HL-60/S4 treated with phorbol 12-myristate 13-acetate at 8.2 ng/mL for 4 days and 3 days (cell line): ENCODE results near the gene GLIS2.

Source experiments
- in situ Hi-C: fragments of 300-500 bp; cut with MboI; formaldehyde crosslinking; loops from 2 replicates; pipeline ENCODE4 v1.15.0; 2022; ENCODE audit warnings: low sequenced_read_pairs

Gene GLIS2

DNA sequence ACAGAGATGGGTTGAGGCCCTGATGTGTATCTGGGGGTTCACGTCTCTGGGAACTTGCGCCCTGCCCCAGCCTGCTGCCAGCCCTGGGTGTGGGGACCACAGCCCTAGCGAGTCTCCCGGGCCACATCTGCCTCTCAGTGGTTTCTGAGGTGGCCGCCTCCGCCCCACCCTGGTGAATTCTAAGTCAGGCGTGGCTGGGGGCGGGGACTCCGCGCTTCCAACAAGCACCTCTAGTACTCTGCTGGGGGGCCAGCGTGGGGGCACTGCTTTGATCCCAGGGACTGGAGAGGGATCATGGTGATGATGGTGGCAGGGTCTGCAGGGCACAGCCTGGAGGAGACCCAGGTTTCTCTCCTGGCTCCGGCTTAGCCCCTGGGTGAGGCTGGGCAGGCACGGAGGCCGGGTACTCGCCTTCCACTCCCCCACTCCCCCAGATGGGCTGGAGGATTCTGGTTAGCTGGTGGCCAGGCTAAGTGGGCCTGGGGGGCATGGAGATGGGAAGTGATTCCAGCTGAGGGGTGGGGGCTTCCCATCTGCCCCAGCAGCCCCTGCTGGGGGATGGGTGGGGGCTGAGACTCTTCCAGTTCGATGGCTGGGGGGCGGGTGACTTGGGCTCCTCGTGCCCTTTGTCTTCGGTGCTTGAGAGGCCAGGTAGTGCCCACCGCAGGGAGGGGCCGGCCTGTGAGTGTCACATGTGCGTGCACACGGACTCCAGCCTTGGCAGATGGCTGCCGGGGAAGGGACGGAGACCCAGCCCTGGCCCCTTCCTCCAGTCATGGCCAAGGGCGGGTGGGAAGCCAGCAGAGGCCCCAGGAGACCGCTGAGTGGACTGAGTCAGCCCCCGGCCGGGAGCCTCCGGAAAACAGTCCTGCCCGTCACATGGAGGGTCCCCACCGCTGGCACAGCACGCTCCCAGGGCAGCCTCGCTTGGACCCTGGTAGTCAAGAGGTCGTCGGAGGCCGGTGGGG, 3.9 kb downstream of the GLIS2 start:
- in situ Hi-C loops, result no loop called here

DNA sequence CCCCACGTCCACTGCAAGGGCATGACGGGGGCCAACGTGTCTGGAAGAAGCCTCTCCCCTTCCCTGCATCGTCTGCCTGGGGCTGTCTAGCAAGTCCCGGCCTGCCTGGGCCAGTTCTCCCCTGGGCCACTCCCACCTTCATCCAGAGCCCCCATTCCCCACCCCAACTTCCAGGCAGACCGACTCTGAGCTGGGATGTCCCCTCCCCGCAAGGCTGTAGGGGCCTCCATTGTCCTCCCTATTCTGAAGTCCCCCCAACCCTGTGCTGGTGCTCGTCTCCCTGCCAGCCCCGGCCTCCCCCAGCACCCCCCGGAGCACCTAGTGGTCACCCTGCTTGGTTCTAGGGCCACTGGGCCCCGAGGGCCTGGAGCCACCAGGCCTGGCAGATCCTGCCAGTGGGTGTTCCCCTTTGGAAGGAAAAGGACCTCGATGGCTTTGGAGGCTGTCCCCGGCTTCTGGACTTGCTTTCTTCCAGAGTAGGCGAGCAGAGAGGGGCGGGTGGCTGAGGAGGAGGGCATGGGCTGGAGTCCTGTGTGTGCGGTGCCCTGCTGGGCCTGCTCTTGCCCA, 4.8 kb downstream of the GLIS2 start:
- in situ Hi-C loops, result no loop called here

DNA sequence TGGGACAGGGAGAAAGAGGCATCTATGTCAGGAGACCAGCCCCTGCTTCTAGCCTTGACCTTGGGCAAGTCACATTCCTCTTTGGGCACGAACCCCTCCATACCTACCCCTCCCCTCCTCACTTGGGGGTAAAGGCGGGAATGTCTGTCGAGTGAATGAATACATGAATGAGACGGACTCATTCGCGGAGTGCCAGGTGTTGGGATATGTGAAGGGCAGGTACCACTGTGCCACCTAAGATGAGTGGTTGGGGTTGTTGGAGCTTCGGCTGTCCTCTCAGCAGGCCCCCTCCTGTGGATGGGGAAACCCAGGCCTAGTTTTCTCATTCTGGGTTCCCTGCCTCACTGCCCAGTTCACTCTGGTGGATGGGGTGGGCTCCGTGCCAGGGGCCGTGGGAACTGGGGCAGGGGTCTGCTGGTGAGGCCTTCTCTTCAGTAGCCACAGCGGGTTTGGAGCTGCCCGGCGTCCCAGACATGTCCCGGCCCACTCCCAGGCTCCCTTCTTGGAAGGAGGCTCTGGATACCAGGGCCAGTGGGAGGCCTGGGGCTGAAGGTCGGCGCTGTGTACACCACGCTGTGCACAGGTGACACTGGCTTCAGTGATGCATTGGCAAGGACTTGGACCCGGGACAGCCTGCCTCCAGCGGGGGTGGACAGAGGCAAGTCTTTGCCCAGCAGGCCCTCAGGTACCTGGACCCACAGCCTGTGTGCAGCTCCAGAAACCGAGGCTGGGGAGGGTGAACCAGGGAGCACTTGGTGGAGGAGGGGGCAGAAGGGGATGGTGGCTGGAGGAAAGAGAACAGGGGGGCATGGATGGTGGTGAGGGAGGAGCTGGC, 5.6 kb downstream of the GLIS2 start:
- in situ Hi-C loops, result no loop called here

DNA sequence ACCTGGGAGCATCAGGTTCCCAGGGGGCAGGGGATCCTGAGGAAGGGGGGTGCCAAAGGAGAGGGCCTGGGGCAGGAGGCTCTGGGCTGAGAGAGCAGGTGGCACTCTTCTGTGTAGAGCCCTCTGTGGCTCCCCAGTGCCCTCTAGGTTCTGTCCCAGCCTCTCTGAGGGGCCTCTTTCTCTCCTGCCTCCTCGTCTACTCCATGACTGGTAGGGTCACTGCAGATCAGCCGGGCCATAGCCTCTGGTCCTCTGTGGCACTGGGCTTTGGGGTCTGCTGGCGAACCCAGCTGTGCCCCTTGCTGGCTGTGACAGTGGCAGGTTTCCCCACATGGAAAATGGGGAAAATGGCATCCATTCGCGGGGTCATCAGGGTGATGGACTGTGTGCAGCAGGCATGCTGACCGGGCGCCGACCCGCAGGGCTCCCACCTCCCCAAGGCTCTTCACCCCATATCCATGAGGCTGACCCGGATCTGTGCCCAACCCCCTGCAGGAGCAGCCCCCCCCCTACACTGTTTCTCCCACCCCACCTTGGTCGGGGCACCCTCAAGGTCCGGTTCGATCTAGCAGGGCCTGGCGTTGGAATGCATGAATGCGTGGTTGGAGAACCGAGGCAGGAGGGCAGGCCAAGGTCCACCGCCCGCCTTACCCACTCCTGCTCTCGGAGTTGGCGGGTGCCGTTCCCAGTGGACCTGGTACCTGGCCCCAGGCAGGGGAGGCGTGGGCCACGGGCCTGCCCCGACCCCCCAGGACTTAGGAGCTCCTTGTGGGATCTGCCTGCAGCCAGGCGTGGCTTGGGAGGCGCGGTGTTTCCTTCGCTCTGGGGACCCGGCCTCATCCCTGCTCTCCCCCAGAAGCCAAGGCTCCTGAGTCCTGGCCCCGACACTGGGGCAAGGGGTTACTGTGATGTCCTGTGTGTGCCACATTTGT, 6.5 kb downstream of the GLIS2 start:
- in situ Hi-C loops, result no loop called here

DNA sequence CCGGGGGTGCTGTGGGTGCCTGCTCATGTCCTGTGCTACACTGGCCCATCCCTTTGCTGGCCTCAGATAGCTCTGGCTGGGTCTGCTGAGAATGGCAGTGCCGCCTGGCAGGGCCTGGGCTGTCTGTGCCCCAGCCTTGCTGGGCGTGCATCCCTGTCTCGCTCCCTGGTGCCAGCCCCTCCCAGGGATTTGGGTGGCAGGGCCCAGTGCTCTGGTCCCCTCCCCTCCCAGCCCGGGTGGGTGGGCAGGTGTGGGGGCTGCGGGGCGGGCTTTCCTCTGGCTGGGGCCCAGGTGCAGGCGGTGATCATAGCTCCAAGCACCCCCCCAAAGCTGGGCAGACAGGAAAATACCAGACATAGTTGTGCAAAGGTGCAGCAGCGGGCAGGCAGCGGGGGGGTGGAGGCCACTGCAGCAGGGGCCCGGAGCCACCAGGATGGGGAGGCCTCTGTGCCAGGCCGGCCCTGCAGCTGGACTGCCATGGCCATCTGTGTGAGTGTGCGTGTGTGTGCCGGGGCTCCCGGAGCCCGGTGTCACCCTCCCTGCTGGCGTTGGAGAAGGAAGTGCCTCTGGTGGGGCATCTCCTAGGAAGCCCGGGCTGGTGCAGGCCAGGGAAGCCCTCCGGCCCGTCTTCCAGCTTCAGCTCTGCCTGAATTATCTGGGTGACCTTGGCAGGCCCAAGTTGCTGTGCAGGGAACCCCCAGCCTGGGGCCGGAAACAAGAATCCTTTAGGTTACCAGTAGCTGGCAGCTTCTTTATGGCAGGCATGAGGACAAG, 7.4 kb downstream of the GLIS2 start:
- in situ Hi-C loops, result no loop called here

DNA sequence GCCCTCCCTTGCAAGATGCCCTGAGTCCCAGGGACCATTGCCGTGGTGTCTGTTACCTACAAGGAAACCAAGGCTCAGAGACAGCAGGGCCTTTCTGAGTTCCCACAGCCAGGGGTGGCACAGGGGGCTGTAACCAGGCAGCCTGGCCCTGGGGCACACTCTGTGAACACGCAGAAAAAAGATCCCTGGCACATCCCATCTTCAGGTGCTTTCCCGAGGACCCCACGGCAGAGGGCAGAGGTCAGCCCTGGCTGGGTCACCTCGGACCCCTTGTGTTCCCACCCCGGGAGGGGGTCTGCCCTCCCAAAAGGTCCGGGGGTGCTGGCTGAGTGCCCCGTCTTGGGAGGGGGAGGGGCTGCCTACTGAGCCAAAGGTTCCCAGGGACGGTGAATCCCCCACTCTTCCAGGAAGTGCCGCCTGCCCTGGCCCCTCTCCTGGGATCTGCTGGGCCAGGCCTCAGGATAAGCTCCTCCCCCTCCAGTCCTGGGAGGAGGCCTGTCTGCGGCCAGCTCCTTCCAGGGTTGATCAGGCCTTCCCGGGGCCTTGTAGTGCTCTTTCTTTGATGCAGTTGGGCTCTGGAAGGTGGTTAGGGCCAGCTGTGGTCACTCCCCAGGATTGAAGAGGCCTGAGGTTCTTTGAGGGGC, 8.1 kb downstream of the GLIS2 start:
- in situ Hi-C loops, result no loop called here

DNA sequence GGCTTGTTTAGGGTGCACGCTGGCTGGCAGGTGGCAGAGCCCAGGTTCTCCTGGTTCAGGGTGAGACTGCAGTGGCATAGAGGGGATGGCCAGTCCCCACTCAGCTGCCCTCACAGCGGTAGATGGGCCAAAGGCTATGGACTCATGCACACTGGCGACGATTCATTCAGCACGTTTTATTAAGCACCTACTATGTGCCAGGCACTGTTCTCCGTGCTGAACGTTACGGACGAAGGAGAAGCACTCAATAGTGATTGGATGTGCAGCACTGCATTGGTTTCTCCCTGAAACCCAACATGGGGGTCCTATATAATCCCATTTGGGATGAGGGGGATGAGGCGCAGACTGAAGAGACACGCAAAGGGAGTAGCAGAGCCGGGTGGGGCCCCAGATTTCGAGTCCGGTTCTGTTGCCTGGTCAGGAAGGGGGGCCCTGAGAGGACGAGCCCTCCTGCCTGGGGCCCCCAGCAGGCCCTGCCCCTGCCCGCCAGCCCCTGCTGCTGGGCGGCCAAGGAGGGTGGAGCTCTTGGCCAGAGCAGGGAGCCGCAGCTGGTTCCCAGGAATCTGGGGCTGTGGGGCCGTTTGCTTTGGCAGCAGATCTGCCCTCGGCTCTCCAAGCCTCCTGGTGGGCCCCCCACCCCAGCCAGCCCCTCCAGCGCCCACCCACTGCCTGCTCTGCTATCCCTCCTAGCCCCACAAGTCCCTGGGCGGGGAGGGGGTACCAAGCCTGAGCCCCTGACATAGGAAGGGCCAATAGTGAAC, 8.8 kb downstream of the GLIS2 start:
- in situ Hi-C loops, result no loop called here

DNA sequence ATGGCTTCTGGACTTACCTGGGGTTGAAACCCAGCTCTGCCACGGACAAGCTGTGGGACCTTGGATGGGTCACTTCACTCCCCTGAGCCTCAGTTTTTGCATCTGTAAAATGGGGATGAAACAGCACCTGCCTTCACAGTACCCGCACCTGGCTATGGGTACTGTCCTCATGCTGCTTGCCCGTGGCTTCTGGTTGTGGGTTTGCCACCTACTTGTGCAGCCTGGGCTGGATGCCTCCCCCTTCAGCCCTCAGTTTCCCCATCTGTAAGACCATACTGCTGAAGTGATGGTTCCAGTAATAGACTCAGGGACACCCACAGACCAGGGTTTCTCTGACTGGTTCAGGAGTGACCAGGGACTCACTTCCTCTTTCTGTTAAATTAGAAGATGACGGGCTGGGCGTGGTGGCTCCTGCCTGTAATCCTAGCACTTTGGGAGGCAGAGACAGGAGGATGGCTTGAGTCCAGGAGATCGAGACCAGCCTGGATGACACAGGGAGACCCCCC, 9.4 kb downstream of the GLIS2 start:
- in situ Hi-C loops, result no loop called here

DNA sequence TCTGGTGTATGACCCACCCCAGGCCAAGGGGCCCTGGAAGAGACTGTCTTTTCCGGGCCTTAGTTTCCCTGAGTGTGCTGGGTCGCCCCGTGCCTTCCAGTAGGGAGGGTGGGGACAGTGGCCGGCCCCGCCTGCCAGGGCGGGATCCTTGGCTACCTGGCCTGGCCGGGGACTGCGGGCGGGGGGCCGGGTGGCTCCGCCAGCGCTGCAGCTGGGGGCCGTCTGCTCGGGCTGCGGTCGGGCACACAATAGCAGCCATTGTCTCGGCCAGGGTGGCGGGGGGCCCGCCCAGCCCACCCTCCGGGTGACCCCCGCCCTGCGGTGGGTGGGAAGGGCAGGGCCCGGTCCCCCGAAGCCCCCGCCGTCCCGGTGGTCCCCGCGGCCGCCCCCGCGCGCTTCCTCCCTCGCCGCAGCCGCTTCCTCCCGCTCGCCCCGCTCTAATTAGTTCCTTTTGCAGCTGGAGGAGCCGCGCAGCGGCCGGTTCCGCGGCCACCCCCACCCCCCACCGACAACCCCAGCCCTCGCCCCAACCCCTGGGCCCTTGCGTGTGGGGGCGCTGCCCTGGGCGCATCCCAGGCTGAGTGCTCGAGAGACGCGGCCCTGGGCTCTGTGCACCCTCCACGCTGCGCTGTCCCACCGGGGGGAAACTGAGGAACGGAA, 11.6 kb downstream of the GLIS2 start:
- in situ Hi-C loops, result no loop called here

DNA sequence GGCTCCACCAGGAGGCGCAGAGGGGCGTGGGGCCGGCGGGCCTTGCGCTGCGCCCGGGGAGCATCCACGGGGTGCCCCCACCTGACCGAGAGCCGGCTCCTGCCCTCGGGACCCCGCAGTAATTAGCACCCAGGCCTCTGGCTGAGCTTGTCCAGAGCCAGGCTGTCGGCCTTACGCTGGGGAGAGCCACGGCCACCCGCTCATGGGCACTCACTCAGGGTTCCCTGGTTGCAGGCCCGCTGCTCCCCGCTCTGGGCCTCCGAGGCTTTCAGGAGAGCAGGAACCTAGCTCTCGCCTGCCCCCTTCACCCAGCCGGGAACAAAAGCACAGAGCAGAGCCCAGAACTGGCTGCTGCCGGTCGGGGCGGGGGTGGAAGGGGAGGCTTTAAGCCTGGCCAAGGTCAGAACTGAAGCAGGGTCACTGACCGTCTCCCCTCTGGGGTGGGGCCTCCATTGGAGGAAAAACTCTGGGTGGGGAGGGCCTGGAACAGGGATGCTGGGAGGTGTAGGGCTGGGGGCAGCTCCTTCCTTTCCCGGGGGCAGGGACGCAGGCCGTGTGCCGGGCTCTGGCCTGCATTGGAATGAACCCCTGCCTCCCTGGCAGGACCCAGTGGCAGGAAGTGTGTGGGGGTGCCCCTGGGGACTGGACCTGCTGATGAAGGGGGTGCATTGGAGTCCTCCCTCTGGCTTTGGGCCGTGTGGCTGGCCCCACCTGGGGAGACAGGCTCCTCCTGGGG, 12.3 kb downstream of the GLIS2 start:
- in situ Hi-C loops, result no loop called here

DNA sequence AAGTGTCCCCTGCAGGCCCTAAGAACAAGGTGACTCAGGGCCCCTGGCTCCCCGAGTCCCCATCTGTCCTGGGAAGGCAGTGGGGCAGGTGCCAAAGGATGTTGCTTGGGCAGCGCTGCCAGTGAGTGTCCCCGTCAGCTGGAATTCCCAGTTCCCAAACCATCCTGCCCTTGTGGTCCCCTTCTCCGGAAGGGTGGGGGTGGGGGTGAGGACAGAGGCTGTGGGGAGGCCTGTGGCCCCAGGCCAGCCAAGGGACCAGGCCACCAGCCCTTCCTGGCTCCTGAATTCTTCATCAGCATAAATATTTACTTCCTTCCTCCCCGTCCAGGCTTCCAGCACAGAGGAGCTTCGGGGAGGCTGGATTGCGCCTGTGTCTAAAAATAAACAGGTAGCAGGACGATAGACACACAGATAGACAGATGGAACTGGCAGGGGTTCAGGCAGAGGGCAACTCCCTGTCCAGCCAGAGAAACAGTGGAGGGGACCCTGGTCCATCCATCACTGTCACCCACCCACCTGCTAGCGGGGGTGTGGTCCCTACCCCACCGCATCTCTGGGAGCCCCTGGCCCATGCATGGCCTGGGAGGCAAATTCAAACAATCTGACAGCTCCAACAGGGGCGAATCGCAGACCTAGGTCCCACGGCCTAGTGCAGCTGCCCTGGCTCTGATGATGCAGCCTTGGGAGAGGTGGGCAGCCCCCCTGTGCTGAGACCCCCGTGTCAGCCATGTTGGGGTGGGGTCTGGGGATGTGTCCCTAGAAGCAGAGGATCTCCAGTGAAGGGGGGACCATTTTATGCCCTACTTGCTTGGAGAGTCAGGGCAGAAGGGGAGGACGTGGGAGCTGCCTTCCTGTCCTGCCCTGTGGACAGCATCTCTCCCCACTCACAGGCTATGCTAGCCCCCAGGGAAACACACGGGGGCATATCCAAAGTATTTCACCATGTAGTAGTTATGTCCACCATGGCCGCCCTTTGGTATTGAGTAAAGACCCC, 13.2 kb downstream of the GLIS2 start:
- in situ Hi-C loops, result no loop called here

DNA sequence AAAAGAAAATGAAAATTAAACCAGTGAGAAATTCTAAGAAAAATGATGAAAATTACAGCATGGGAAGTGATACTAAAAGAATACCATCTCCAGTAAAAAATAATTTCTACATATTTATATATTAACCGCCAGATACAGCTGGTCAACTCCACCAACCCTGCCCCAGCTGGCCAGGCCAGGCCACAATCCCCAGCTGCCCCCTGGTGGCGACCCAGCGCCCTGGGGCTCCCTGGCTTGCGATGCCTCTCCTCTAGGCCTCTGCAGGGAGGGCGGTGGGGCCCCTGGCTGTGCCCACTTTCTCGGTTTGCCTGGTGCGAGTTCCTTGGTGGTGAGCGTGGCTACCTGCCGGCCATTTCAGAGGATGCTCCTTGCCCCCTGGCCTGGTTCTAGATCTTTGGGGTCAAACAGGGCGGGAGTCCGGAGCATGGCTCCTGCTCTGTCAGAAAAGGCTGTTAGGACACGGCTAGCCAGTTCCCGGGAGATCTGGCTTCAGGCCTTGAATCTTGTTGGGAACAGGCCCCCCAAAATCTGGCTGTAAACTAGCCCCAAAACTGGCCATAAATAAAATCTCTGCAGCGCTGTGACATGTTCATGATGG, 14.5 kb downstream of the GLIS2 start:
- in situ Hi-C loops, result no loop called here

DNA sequence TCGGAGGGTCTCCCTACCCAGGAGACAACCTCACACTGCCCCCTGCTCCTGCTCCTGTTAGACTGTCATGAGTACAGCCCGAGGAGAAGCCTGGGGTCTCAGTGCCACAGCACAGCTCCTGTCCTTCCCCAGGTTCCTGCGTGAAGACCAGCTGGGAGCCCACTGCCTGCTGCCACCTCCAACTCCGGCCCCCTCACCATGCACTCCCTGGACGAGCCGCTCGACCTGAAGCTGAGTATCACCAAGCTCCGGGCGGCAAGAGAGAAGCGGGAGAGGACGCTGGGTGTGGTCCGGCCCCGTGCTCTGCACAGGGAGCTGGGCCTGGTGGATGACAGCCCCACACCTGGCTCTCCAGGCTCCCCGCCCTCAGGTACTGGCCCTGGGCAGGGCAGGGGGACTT, 16.2 kb downstream of the GLIS2 start:
- in situ Hi-C loops, result no loop called here

DNA sequence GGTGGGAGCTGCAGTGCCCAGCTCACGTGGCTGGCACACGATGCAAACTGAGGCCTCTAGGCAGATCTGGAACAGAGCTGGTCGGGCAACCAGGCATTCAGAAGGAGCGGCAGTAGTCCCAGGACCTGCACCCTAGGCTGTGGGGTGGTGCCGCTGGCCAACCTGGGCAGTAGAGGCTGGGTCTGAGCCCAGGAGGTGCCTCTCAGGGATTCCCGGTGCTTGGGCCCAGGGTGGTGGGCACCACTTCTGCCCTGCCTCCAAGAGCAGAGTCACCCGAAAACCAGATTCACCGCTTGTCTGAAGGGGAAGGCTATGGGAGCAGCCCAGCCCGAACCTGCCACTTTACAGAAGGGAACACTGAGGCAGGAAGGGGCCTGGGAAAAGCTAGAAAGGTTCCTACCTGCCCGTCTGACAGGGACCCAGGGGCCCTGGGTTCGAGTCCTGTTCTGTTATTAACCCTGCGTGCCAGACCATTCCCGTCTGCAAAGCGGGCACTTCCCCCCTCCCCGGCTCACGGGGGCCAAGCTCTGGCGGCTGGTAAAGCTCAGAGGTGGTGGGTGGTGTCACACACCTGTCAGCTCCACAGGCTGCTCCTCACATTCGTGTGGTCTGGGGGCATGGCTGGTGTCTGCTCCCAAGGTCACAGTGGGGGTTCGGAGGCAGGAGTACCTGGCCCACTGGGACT, 16.9 kb downstream of the GLIS2 start:
- in situ Hi-C loops, result no loop called here

DNA sequence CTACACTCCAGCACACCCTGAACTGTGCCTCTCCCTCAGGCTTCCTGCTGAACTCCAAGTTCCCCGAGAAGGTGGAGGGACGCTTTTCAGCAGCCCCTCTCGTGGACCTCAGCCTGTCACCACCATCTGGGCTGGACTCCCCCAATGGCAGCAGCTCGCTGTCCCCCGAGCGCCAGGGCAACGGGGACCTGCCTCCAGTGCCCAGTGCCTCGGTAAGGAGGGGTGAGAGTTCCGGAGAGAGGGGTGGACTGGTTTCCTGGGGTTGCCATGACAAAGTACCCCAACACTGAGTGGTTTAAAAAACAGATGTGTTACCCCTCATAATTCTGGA, 17.4 kb downstream of the GLIS2 start:
- in situ Hi-C loops, result no loop called here
